Placental epithelial cell (primary cell): Measurements from ENCODE around the gene LTBP2. TPM values are rescaled to one million over a fixed set of nuclear protein-coding genes. Genes with fewer than 3 reads are reported as not detected.

Experiments
- total RNA-seq: library from RNA; depleted of rRNA; stranded (reverse); fragments of >200 nt; gene quantifications from 2 replicates; pipeline ENCODE4 v1.2.3, GENCODE V29; 2012

The LTBP2 gene
- total RNA-seq = 47.9 and 157 TPM in 2 replicates

DNA sequence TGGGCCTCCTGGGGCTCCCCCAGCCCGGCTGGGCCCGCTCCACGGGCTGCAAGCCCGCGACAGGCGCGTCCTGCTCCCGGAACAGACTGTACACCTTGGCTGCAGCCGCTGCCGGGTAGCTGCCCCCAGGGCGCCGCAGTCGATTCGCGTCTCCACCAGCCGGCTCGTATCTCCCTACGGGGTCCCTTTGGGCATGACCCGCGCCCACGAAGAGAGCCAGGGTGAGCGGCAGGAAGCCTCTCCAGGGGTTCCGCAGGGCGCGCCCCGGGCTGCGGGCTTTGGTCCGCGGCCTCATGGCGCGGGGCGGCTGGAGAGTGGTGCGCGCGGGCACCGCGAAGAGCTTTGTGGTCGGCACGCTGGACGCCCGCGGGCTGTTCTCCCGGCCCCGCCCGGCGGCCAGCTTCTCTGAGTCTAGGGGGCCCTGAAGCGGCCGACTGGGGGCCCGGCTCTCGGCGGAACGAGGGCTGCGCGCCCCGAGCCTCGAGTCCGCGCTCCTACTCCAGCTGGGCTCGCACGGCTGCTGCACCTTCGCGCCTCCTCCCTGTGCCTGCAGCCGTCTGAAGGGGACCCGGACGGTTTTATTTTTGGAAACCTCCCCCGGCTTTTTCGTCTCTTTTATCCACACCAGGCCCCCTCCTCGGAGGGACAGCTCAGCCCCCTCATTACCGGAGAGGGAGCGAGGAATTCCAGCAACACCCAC lies at the start of gene LTBP2:
Gene LTBP2 (minus strand): TSS at position 588 of the 700 bp plus-strand sequence. CDS start 293 bp downstream, at position 295.

GRCh38 chr14:74493343-74494261 lies 118.4 kb downstream of the LTBP2 start, which contains the start of gene ISCA2:
ISCA2 (plus strand) TSS chr14:74493765; CDS start chr14:74493775, 10 bp downstream.

DNA sequence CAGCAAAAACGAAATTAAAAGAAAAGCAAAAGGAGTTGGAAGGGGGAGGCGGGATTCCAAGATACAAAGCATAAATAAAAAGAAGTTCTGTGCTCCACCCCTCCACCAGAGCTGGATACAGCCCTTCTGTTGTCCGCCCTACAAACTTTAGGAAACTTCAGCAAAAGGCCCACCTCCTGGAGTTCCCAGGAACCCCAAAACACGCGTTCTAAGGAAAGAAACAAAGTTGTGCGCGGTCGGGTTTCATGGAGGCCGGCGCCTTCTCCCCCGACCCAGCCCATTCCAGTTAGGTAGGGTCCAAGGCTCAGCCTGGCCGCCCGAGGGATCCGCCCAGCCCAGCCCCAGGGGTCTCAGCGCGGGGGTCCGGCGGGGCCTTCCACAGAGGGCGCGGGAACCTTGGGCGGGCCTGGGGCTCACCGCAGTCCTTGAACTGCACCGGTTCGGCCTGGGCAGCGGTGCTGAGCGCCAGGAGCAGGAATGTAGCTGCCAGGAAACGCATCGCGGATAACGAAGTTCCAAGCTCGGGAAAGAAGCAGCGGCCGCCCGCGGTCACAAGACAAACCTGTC lies 119.2 kb downstream of the LTBP2 start, which contains the start of gene NPC2:
Gene NPC2 (minus strand): TSS at position 530 of the 567 bp plus-strand sequence. CDS start 31 bp downstream, at position 499.

Other genes with a start within 250 kb of the LTBP2 start
- not detected in 2 replicates for gene SYNDIG1L, start 186.0 kb downstream of the LTBP2 start, total RNA-seq
- gene NPC2, start 118.9 kb downstream of the LTBP2 start, total RNA-seq = 281 and 283 TPM in 2 replicates
- gene ISCA2, start 118.5 kb downstream of the LTBP2 start, total RNA-seq = 13.1 and 18.1 TPM in 2 replicates
- gene AREL1, start 100.8 kb upstream of the LTBP2 start, total RNA-seq = 29.4 and 37.5 TPM in 2 replicates
- 19.2 and 32.5 TPM in 2 replicates for gene FCF1, start 100.9 kb upstream of the LTBP2 start, total RNA-seq
- 23.4 and 34.9 TPM in 2 replicates for gene YLPM1, start 151.1 kb upstream of the LTBP2 start, total RNA-seq